ENCODE data around the gene MAN1A1. TPM values are rescaled to one million over a fixed set of nuclear protein-coding genes. Genes with fewer than 3 reads are reported as not detected.

MAN1A1 gene
- polyA plus RNA-seq, 2 of the 4 experiments (the other 2 are of a cell fraction), result 0.05 TPM; not detected in 1

DNA sequence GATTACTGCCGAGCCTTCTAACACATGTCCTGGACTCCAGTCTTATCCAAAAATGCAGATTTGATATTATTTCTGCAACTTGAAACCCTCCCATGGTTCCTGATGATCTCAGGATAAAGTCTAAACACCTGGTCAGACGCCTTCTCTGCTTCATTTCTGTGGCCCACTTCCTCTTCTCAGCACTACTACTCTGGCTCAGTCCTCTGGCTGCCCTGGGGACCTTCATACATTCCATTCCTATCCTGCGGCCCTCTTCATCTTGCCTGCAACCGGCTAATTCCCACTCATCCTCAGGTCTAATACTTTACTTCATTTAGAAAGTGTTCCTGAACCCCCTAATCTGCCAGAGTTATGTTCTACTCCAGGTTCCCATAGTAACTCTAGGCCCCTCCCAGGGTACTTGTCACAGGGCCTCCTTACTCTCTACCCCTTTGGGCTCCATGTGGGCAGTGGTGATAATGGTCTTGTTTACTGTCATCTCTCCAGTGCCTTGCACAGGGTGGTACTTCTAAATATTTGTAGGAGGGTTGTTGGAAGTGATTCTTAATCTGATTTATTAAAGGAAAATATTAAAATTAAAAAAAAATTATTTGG is 18.9 kb downstream of the MAN1A1 start:
- DNase-seq (ENCODE audit: low read depth in 1 of 2, low spot score in 1 of 2) (no peak), FAIRE-seq (no peak), ATAC-seq (no peak)
- no peak overlapping the region for H3K4me3 ChIP-seq
- no peak for TF ChIP-seq EHF (CRISPR knock-in tag; IDR thresholded peaks at IDR 0.05)
- 43% methylated on average over 4 of the region's 4 CpGs for WGBS (ENCODE audit: missing lambda C conversion rate)
- no peaks in the 10 kb centered on the region for H3K9me3 ChIP-seq
- ChIA-PET CTCF (no interaction called here), POLR2A (no interaction called here)
- no peak overlapping the region for H3K27ac ChIP-seq
- no peak overlapping the region for H3K4me2 ChIP-seq
- H3K4me1 ChIP-seq, result no peaks in the 10 kb centered on the region

DNA sequence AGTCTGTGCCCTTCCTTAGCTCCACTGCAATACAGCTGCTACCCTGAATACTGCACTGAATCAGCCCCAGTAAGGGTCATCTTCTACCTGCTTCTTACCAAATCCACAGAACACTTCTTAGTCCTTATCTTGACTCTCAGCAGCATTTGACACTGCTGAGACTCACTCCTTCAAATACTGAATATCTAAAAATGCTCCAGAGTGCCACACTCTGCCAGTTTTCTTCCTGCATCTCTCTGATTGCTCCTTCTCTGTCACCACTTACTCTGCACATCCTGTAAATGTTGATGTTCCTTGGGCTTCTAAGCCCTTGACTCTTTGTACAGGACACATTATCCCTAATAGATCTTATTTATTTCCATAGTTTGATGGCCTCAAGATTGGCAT is 19.8 kb downstream of the MAN1A1 start:
- TF ChIP-seq JUN (IDR thresholded peaks at IDR 0.05), result no peak
- TF ChIP-seq ZSCAN20 (CRISPR knock-in tag; IDR thresholded peaks at IDR 0.05), result no peak
- no peak for TF ChIP-seq EP300 (IDR thresholded peaks at IDR 0.05)
- TF ChIP-seq MYC (IDR thresholded peaks at IDR 0.05; ENCODE audit: borderline replicate concordance, low read length), result no peak
- TF ChIP-seq RFX5 (IDR thresholded peaks at IDR 0.05), result no peak
- no peak for TF ChIP-seq PHF8 (IDR thresholded peaks at IDR 0.05; ENCODE audit: borderline replicate concordance, low read depth)
- TF ChIP-seq MAZ (IDR thresholded peaks at IDR 0.05; ENCODE audit: borderline replicate concordance, low read depth, low read length), result no peak
- TF ChIP-seq CBX8 (IDR thresholded peaks at IDR 0.05), result no peak
- TF ChIP-seq SREBF2 (IDR thresholded peaks at IDR 0.05), result no peak
- TF ChIP-seq CEBPB (IDR thresholded peaks at IDR 0.05), result no peak
- TF ChIP-seq GATA3 (IDR thresholded peaks at IDR 0.05; ENCODE audit: borderline replicate concordance), result no peak
- TF ChIP-seq, protein P1, sequence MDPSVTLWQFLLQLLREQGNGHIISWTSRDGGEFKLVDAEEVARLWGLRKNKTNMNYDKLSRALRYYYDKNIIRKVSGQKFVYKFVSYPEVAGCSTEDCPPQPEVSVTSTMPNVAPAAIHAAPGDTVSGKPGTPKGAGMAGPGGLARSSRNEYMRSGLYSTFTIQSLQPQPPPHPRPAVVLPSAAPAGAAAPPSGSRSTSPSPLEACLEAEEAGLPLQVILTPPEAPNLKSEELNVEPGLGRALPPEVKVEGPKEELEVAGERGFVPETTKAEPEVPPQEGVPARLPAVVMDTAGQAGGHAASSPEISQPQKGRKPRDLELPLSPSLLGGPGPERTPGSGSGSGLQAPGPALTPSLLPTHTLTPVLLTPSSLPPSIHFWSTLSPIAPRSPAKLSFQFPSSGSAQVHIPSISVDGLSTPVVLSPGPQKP (IDR thresholded peaks at IDR 0.05; ENCODE audit: low read depth, low read length), result no peak
- TF ChIP-seq CHD4 (IDR thresholded peaks at IDR 0.05; ENCODE audit: borderline replicate concordance), result no peak
- no peak for TF ChIP-seq FOSL2 (IDR thresholded peaks at IDR 0.05)
- TF ChIP-seq FOSL2 (CRISPR knock-in tag; IDR thresholded peaks at IDR 0.05), result no peak
- TF ChIP-seq, protein P2, sequence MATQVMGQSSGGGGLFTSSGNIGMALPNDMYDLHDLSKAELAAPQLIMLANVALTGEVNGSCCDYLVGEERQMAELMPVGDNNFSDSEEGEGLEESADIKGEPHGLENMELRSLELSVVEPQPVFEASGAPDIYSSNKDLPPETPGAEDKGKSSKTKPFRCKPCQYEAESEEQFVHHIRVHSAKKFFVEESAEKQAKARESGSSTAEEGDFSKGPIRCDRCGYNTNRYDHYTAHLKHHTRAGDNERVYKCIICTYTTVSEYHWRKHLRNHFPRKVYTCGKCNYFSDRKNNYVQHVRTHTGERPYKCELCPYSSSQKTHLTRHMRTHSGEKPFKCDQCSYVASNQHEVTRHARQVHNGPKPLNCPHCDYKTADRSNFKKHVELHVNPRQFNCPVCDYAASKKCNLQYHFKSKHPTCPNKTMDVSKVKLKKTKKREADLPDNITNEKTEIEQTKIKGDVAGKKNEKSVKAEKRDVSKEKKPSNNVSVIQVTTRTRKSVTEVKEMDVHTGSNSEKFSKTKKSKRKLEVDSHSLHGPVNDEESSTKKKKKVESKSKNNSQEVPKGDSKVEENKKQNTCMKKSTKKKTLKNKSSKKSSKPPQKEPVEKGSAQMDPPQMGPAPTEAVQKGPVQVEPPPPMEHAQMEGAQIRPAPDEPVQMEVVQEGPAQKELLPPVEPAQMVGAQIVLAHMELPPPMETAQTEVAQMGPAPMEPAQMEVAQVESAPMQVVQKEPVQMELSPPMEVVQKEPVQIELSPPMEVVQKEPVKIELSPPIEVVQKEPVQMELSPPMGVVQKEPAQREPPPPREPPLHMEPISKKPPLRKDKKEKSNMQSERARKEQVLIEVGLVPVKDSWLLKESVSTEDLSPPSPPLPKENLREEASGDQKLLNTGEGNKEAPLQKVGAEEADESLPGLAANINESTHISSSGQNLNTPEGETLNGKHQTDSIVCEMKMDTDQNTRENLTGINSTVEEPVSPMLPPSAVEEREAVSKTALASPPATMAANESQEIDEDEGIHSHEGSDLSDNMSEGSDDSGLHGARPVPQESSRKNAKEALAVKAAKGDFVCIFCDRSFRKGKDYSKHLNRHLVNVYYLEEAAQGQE (IDR thresholded peaks at IDR 0.05), result no peak
- TF ChIP-seq EHMT2 (IDR thresholded peaks at IDR 0.05; ENCODE audit: low read depth), result no peak
- TF ChIP-seq ESRRA (IDR thresholded peaks at IDR 0.05; ENCODE audit: borderline replicate concordance, low read length), result no peak
- no peak overlapping the region for H3K4me3 ChIP-seq
- CTCF ChIA-PET, result no interaction called here
- POLR2A ChIA-PET, result no interaction called here
- no peaks in the 10 kb centered on the region for H3K9me3 ChIP-seq
- no peak overlapping the region for H3K27ac ChIP-seq
- no peak for FAIRE-seq
- no peaks in the 10 kb centered on the region for H3K4me1 ChIP-seq
- no peak for DNase-seq (ENCODE audit: low read depth in 1 of 2, low spot score in 1 of 2)
- H3K4me2 ChIP-seq, result no peak overlapping the region
- ATAC-seq, result no peak

DNA sequence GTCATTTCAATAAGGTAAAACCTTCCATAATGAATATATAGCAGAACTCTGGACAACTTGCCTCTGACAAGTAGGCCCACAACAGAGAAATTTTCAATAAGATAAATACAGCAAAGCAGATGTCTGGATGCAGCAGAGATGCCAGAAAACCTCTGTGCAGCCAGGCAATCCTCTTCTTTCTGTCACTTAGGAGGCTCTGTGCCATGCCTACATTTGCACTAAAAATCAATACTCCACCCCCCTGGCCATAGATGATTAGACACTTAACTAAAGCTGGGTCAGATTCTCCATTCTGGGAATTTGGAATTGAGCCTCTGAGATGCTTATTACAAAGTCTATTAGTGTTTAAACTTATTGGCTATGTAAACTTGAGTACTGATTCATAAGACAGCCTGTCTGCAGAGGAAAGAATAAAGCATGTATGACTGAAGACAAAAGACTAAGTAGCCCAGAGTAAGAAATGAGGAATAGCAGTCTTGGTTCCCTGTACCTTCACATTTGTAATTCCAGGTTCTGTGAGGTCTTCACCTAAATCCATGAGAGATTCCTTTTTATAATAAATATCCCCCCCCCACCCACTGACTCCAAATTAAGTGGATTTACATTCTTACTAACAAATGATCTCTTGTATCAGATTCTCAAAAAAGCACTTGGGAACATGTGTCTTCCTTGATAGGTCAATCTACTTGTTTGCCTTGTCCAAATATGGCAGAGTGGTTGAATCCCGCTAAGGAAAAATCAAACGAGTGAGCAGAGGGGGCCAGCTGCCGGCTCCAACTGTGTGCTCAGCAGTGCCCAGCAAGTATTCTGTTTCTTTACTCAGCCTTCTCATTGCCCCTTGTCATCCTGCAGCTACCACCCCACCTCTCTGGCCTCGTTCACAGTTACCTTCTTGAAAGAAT is 20.4 kb downstream of the MAN1A1 start:
- H3K4me2 ChIP-seq, result no peak overlapping the region
- WGBS (ENCODE audit: missing lambda C conversion rate), result 29% methylated on average over 3 of the region's 4 CpGs
- no peaks in the 10 kb centered on the region for H3K4me1 ChIP-seq
- POLR2A ChIA-PET, result no interaction called here
- ATAC-seq (no peak), FAIRE-seq (no peak), DNase-seq (ENCODE audit: low read depth in 1 of 2, low spot score in 1 of 2) (no peak)
- no peaks in the 10 kb centered on the region for H3K9me3 ChIP-seq
- no peak overlapping the region for H3K27ac ChIP-seq
- no peak overlapping the region for H3K4me3 ChIP-seq
- CTCF ChIA-PET, result no interaction called here
- TF ChIP-seq TFCP2L1 (CRISPR knock-in tag; IDR thresholded peaks at IDR 0.05), result no peak
- no peak for TF ChIP-seq TP53 (CRISPR knock-in tag; IDR thresholded peaks at IDR 0.05)
- TF ChIP-seq, protein P3, sequence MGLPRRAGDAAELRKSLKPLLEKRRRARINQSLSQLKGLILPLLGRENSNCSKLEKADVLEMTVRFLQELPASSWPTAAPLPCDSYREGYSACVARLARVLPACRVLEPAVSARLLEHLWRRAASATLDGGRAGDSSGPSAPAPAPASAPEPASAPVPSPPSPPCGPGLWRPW (IDR thresholded peaks at IDR 0.05), result no peak
- TF ChIP-seq HOXA7 (CRISPR knock-in tag; IDR thresholded peaks at IDR 0.05), result no peak
- TF ChIP-seq EHMT2 (IDR thresholded peaks at IDR 0.05; ENCODE audit: low read depth), result no peak
- no peak for TF ChIP-seq EHF (CRISPR knock-in tag; IDR thresholded peaks at IDR 0.05)
- TF ChIP-seq, protein P4, sequence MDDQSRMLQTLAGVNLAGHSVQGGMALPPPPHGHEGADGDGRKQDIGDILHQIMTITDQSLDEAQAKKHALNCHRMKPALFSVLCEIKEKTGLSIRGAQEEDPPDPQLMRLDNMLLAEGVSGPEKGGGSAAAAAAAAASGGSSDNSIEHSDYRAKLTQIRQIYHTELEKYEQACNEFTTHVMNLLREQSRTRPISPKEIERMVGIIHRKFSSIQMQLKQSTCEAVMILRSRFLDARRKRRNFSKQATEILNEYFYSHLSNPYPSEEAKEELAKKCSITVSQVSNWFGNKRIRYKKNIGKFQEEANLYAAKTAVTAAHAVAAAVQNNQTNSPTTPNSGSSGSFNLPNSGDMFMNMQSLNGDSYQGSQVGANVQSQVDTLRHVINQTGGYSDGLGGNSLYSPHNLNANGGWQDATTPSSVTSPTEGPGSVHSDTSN (IDR thresholded peaks at IDR 0.05), result no peak
- TF ChIP-seq CBX2 (IDR thresholded peaks at IDR 0.05; ENCODE audit: borderline replicate concordance, low read depth), result no peak
- TF ChIP-seq, protein P5, sequence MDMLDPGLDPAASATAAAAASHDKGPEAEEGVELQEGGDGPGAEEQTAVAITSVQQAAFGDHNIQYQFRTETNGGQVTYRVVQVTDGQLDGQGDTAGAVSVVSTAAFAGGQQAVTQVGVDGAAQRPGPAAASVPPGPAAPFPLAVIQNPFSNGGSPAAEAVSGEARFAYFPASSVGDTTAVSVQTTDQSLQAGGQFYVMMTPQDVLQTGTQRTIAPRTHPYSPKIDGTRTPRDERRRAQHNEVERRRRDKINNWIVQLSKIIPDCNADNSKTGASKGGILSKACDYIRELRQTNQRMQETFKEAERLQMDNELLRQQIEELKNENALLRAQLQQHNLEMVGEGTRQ (IDR thresholded peaks at IDR 0.05), result no peak
- TF ChIP-seq FOSB (CRISPR knock-in tag; IDR thresholded peaks at IDR 0.05), result no peak
- no peak for TF ChIP-seq BHLHE40 (IDR thresholded peaks at IDR 0.05; ENCODE audit: low read depth, low read length)
